H1 (cell line): ENCODE measurements around the gene RNF149. TPM values are rescaled to one million over a fixed set of nuclear protein-coding genes. Genes with fewer than 3 reads are reported as not detected.

Experiments
- CTCF ChIA-PET: fragments of 300-600 bp; sonication (Branson Sonifier 250); formaldehyde crosslinking; loops from one replicate; lab custom pipeline; 2021; ENCODE audit not compliant: partially characterized antibody; lab: Charles Lee
- POLR2A ChIA-PET: fragments of 300-600 bp; sonication (Branson Sonifier 250); formaldehyde crosslinking; loops from one replicate; lab custom pipeline; 2021; ENCODE audit warnings: inconsistent platforms; ENCODE audit not compliant: partially characterized antibody; lab: Charles Lee
- DNase-seq, 2 experiments: peaks; one replicate each; pipeline versions ENCODE4 v3.0.0 to v3.0.0-alpha.2; 2010 to 2022; ENCODE audit warnings: low spot score in 2 of 2, low read depth in 1 of 2, mixed read lengths in 1 of 2
- FAIRE-seq: peaks from 2 replicates; lab custom pipeline; 2011; peaks lifted over from hg19 to GRCh38; lab: Jason Lieb, UNC
- H2AFZ ChIP-seq: 2 replicates; pipeline ENCODE4 v1.8.1; 2012; ENCODE audit warnings: low read length, inconsistent platforms
- H2AK5ac ChIP-seq: 2 replicates; pipeline ENCODE4 v1.6.1; 2013; ENCODE audit warnings: low read depth, low read length
- H2BK120ac ChIP-seq: replicated peaks from 2 replicates; pipeline ENCODE3; 2013; ENCODE audit warnings: low read depth, low read length, inconsistent platforms
- H2BK12ac ChIP-seq: 2 replicates; pipeline ENCODE4 v1.6.1; 2013; ENCODE audit warnings: low read depth, low read length
- H2BK15ac ChIP-seq: 2 replicates; pipeline ENCODE4 v1.6.1; 2013; ENCODE audit warnings: low read length
- H2BK20ac ChIP-seq: 2 replicates; pipeline ENCODE4 v1.6.1; 2013; ENCODE audit warnings: low read length
- H2BK5ac ChIP-seq: 2 replicates; pipeline ENCODE4 v1.6.1; 2013; ENCODE audit warnings: low read depth, low read length
- H3K14ac ChIP-seq: 2 replicates; pipeline ENCODE4 v1.6.1; 2013; ENCODE audit warnings: inconsistent platforms; ENCODE audit not compliant: insufficient read length
- H3K18ac ChIP-seq: 2 replicates; pipeline ENCODE4 v1.6.1; 2013; ENCODE audit warnings: low read length; ENCODE audit errors: extremely low read depth
- H3K23ac ChIP-seq: 2 replicates; pipeline ENCODE4 v1.6.1; 2013; ENCODE audit warnings: inconsistent platforms; ENCODE audit not compliant: insufficient read length
- H3K23me2 ChIP-seq: 2 replicates; pipeline ENCODE4 v1.6.1; 2013; ENCODE audit warnings: low read depth, low read length
- H3K27ac ChIP-seq: 2 replicates; pipeline ENCODE4 v1.6.1; 2011; ENCODE audit warnings: low read depth, low read length, inconsistent platforms
- H3K27me3 ChIP-seq, 4 experiments: replicated peaks in 1 of 4; 1 replicate in 1 of 4; 2 replicates in 3 of 4; pipeline versions ENCODE4 v1.6.1 to v1.8.1; 2011 to 2013; ENCODE audit warnings: low read length in 3 of 4, mild to moderate bottlenecking in 3 of 4, inconsistent platforms in 2 of 4, mixed read lengths in 2 of 4, moderate library complexity in 1 of 4; ENCODE audit not compliant: control insufficient read depth in 3 of 4, insufficient read depth in 3 of 4; ENCODE audit errors: extremely low read depth in 1 of 4
- H3K36me3 ChIP-seq, 4 experiments: 2 replicates each; pipeline versions ENCODE4 v1.6.1 to v1.8.1; 2011 to 2013; ENCODE audit warnings: mild to moderate bottlenecking in 4 of 4, low read length in 3 of 4, moderate library complexity in 2 of 4, control low read depth in 1 of 4, inconsistent platforms in 1 of 4; ENCODE audit not compliant: insufficient read depth in 4 of 4, control insufficient read depth in 2 of 4
- H3K4ac ChIP-seq: replicated peaks from 2 replicates; pipeline ENCODE3; 2013; ENCODE audit warnings: low read length, low read depth, mixed read lengths, inconsistent platforms; ENCODE audit not compliant: insufficient read length
- H3K4me1 ChIP-seq, 4 experiments: replicated peaks in 1 of 4; 1 replicate in 1 of 4; 2 replicates in 3 of 4; pipeline versions ENCODE4 v1.6.1 to v1.8.1; 2011 to 2013; ENCODE audit warnings: low read length in 3 of 4, inconsistent platforms in 2 of 4, mixed read lengths in 1 of 4; ENCODE audit not compliant: insufficient read depth in 4 of 4, control insufficient read depth in 3 of 4
- H3K4me2 ChIP-seq, 2 experiments: 2 replicates each; pipeline versions ENCODE4 v1.6.1 to v1.8.1; 2011 to 2013; ENCODE audit warnings: low read depth in 2 of 2, low read length in 2 of 2, control low read depth in 1 of 2, inconsistent platforms in 1 of 2, mild to moderate bottlenecking in 1 of 2; ENCODE audit not compliant: insufficient read depth in 1 of 2
- H3K4me3 ChIP-seq, 4 experiments: fragments of 200-600, 300-600 bp in 1 of 4; sonication (generic), shearing (Covaris generic), sonication (Bioruptor Twin) in 1 of 4; 2 replicates each; pipeline versions ENCODE4 v1.5.1 to v1.8.1; 2011 to 2016; ENCODE audit warnings: low read length in 4 of 4, low read depth in 3 of 4, control low read depth in 2 of 4, inconsistent platforms in 2 of 4, mild to moderate bottlenecking in 2 of 4, mixed read lengths in 1 of 4, moderate library complexity in 1 of 4; ENCODE audit not compliant: insufficient read depth in 2 of 4; ENCODE audit errors: extremely low read depth in 1 of 4
- H3K56ac ChIP-seq: replicated peaks from 2 replicates; pipeline ENCODE3; 2013; ENCODE audit warnings: low read depth, mild to moderate bottlenecking, mixed read lengths, low read length, inconsistent platforms; ENCODE audit not compliant: insufficient read length
- H3K79me1 ChIP-seq: 2 replicates; pipeline ENCODE4 v1.6.1; 2013; ENCODE audit warnings: low read depth, low read length, control low read depth
- H3K79me2 ChIP-seq, 2 experiments: 2 replicates each; pipeline versions ENCODE4 v1.6.1 to v1.8.1; 2012 to 2013; ENCODE audit warnings: low read length in 2 of 2, mild to moderate bottlenecking in 2 of 2, inconsistent platforms in 1 of 2; ENCODE audit not compliant: insufficient read depth in 2 of 2, control insufficient read depth in 1 of 2
- H3K9ac ChIP-seq, 4 experiments: replicated peaks in 1 of 4; 1 replicate in 1 of 4; 2 replicates in 3 of 4; pipeline versions ENCODE4 v1.6.1 to v1.8.1; 2011 to 2013; ENCODE audit warnings: low read depth in 3 of 4, low read length in 3 of 4, control low read depth in 2 of 4, mild to moderate bottlenecking in 2 of 4, moderate library complexity in 2 of 4, inconsistent platforms in 1 of 4; ENCODE audit errors: extremely low read depth in 1 of 4
- H3K9me3 ChIP-seq, 2 experiments: 2 replicates each; pipeline versions ENCODE4 v1.6.1 to v1.8.1; 2012 to 2013; ENCODE audit warnings: mild to moderate bottlenecking in 2 of 2, moderate library complexity in 2 of 2, control low read depth in 1 of 2, inconsistent platforms in 1 of 2, low read depth in 1 of 2, low read length in 1 of 2, mixed read lengths in 1 of 2; ENCODE audit not compliant: insufficient read depth in 2 of 2
- H4K20me1 ChIP-seq, 2 experiments: replicated peaks in 1 of 2; 2 replicates each; pipeline versions ENCODE3 to v1.8.1; 2011 to 2013; ENCODE audit warnings: inconsistent platforms in 2 of 2, low read length in 2 of 2, mild to moderate bottlenecking in 1 of 2; ENCODE audit not compliant: insufficient read depth in 2 of 2, control insufficient read depth in 1 of 2
- H4K5ac ChIP-seq: 2 replicates; pipeline ENCODE4 v1.6.1; 2013; ENCODE audit warnings: low read length, low read depth, mixed read lengths, inconsistent platforms; ENCODE audit not compliant: insufficient read length
- H4K8ac ChIP-seq: 2 replicates; pipeline ENCODE4 v1.8.0; 2013; ENCODE audit warnings: mild to moderate bottlenecking, moderate library complexity, low read length, inconsistent platforms; ENCODE audit not compliant: insufficient read depth; ENCODE audit errors: extremely low read depth
- H4K91ac ChIP-seq: replicated peaks from 2 replicates; pipeline ENCODE3; 2013; ENCODE audit warnings: low read length, mixed read lengths, inconsistent platforms; ENCODE audit not compliant: insufficient read length
- CBX8 ChIP-seq: fragments of 300-800, 300-1000 bp; sonication (generic); IDR thresholded peaks from 2 replicates; pipeline ENCODE4 v1.7.1; 2016; ENCODE audit warnings: low read depth, low read length, borderline replicate concordance
- CEBPB ChIP-seq: IDR thresholded peaks from 2 replicates; pipeline ENCODE4 v1.6.1; 2012; ENCODE audit warnings: low read depth, low read length
- CHD1 ChIP-seq: IDR thresholded peaks from 2 replicates; pipeline ENCODE4 v1.6.1; 2012; ENCODE audit warnings: low read depth, low read length, improper control_type of control experiment
- CREB1 ChIP-seq: IDR thresholded peaks from 2 replicates; pipeline ENCODE4 v1.6.1; 2012; ENCODE audit warnings: inconsistent platforms
- FOSL1 ChIP-seq: IDR thresholded peaks from 2 replicates; pipeline ENCODE4 v1.6.1; 2011; ENCODE audit warnings: mild to moderate bottlenecking, low read depth, low read length, moderate library complexity; ENCODE audit not compliant: insufficient read depth
- HDAC2 ChIP-seq, 2 experiments: fragments of 300-600 bp in 1 of 2; sonication (generic) in 1 of 2; IDR thresholded peaks; 2 replicates each; pipeline ENCODE4 v1.6.1; 2011 to 2012; ENCODE audit warnings: low read depth in 2 of 2, low read length in 2 of 2, mild to moderate bottlenecking in 2 of 2, moderate library complexity in 2 of 2, borderline replicate concordance in 1 of 2, inconsistent platforms in 1 of 2
- SAP30 ChIP-seq: fragments of 300-600 bp; sonication (generic); IDR thresholded peaks from 2 replicates; pipeline ENCODE4 v1.7.1; 2012; ENCODE audit warnings: low read length, moderate library complexity, mild to moderate bottlenecking, inconsistent platforms; ENCODE audit not compliant: insufficient read depth, insufficient replicate concordance
- SP1 ChIP-seq: IDR thresholded peaks from 2 replicates; pipeline ENCODE4 v1.6.1; 2011; ENCODE audit warnings: low read depth, low read length
- TAF1 ChIP-seq: IDR thresholded peaks from 2 replicates; pipeline ENCODE4 v1.6.1; 2011; ENCODE audit warnings: mild to moderate bottlenecking, low read depth, low read length
- YY1 ChIP-seq: IDR thresholded peaks from 2 replicates; pipeline ENCODE4 v1.6.1; 2011; ENCODE audit warnings: low read depth, mild to moderate bottlenecking, low read length
- WGBS, 2 experiments: shearing (Covaris generic) in 1 of 2; methylation state at CpG; one replicate each; pipeline versions ENCODE4 v1.1.6 to v1.1.7; 2013 to 2015; ENCODE audit warnings: low lambda C conversion rate in 2 of 2, mixed read lengths in 2 of 2, inconsistent platforms in 1 of 2, low coverage in 1 of 2, missing lambda C conversion rate in 1 of 2; ENCODE audit not compliant: insufficient replicate concordance in 2 of 2, insufficient coverage in 1 of 2, insufficient read length in 1 of 2; ENCODE audit errors: extremely low coverage in 1 of 2, missing lambda C conversion rate in 1 of 2; 5-methylcytosine and 5-hydroxymethylcytosine counted together
- polyA plus RNA-seq, 7 experiments: library from polyadenylated mRNA; depleted of rRNA in 3 of 7; stranded (reverse) in 5 of 7; unstranded in 2 of 7; fragments of >200 nt in 5 of 7; fragments of 200-250 nt in 2 of 7; gene quantifications; 1 replicate in 5 of 7; 2 replicates in 1 of 7; 4 replicates in 1 of 7; pipeline versions ENCODE4 v1.2.1 to v1.2.3, GENCODE V29; 2011 to 2013; ENCODE audit warnings: missing spikeins in 2 of 7, mixed read lengths in 2 of 7
- total RNA-seq: library from RNA; stranded (reverse); fragmentation: NEBNext Ultra II Directional; extraction: Animal tissue kit (Norgen Biotek cat#: 25700); gene quantifications from 2 replicates; pipeline ENCODE4 v1.2.1, GENCODE V29; 2021
- TF ChIP-seq, protein P1 (sequence below): IDR thresholded peaks from 2 replicates; pipeline ENCODE4 v1.6.1; 2012; ENCODE audit warnings: low read length, inconsistent platforms

Gene RNF149
- total and polyA plus RNA-seq, 2 of the 8 experiments (the other 6 are each of a cell fraction or from before 2014, with no cell fraction given): 16.6 to 28.2 TPM

DNA sequence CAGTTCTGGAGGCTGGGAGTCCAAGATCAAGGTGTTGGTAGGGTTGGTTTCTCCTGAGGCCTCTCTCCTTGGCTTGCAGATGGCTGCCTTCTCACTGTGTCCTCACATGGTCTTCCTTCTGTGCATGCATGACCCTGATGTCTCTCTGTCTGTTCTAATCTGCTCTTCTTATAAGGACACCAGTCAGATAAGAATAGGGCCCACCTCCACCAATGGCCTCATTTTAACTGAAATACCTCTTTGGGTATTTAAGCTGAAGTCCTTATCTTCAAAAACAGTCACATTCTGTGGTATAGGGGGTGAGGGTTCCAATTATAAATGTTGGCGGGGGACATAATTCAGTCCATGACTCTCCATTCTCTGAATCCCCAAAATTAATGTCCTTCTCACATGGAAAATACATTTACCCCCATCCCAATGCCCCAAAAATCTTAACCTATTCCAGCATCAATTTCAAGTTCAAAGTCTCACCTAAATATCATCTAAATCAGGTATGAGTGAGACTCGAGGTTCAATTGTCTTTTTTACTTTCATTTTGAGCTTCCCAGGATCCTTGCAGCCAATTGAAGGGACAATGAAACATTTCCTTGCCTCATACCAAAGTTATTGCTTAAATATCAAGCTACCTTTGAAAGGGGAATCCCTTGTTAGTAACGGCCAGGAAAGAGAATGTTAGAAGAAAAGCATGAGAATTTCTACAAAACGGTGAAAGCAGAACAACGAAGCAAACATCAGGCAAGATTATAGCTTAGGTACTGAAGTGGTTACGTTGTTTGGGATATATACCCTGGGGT is 76.4 kb downstream of the RNF149 start:
- Histone ChIP-seq H4K5ac (no peak overlapping the region), H3K9ac (no peak overlapping the region), H3K4me1 (no peaks in the 10 kb centered on the region), H3K27me3 (no peaks in the 10 kb centered on the region), H2BK12ac (no peak overlapping the region), H2BK120ac (no peak overlapping the region), H3K4me3 (no peak overlapping the region), H2BK20ac (no peak overlapping the region), H3K27ac (no peak overlapping the region), H2BK15ac (no peak overlapping the region), H3K79me1 (no peaks in the 10 kb centered on the region), H2AFZ (no peak overlapping the region), H3K23me2 (no peaks in the 10 kb centered on the region), H3K14ac (no peak overlapping the region), H3K18ac (no peak overlapping the region), H4K8ac (no peak overlapping the region), H3K4ac (no peak overlapping the region), H3K4me2 (no peak overlapping the region), H2AK5ac (no peak overlapping the region), H3K9me3 (0 out of 4 replicates have a peak, but pooled peaks cover 0 to 3% of the 10 kb centered on the region in 2 experiments), H3K56ac (no peak overlapping the region), H4K91ac (no peak overlapping the region), H3K23ac (no peak overlapping the region), H2BK5ac (no peak overlapping the region), H3K36me3 (no peaks in the 10 kb centered on the region), H3K79me2 (no peaks in the 10 kb centered on the region), H4K20me1 (no peaks in the 10 kb centered on the region)
- ChIA-PET POLR2A (interaction anchor here (0.9 to 1.4 kb wide), 2 partner anchors 16 to 19 kb away, joined by 3 read pairs; no protein-coding TSS in a partner anchor), CTCF (interaction anchor here (0.6 to 3.7 kb wide), 6 partner anchors 8 to 219 kb away, joined by 3 to 16 read pairs (median 4); no protein-coding TSS in a partner anchor)
- FAIRE-seq (no peak), DNase-seq (no peak)
- 88% methylated on average over 6 of the region's 6 CpGs; no CpG with 5 or more reads in 1 of the 2 experiments for WGBS, 2 experiments
- no peak for TF ChIP-seq SAP30
- no peak for TF ChIP-seq SP1
- no peak for TF ChIP-seq CHD1
- TF ChIP-seq CREB1: no peak
- TF ChIP-seq CBX8: no peak
- TF ChIP-seq CEBPB: no peak
- TF ChIP-seq FOSL1: no peak
- TF ChIP-seq, protein P1, sequence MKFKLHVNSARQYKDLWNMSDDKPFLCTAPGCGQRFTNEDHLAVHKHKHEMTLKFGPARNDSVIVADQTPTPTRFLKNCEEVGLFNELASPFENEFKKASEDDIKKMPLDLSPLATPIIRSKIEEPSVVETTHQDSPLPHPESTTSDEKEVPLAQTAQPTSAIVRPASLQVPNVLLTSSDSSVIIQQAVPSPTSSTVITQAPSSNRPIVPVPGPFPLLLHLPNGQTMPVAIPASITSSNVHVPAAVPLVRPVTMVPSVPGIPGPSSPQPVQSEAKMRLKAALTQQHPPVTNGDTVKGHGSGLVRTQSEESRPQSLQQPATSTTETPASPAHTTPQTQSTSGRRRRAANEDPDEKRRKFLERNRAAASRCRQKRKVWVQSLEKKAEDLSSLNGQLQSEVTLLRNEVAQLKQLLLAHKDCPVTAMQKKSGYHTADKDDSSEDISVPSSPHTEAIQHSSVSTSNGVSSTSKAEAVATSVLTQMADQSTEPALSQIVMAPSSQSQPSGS: no peak
- TF ChIP-seq HDAC2 (IDR thresholded peaks at IDR 0.05; ENCODE audit: borderline replicate concordance in 1 of 2, low read depth in 2 of 2, low read length in 2 of 2): no peak
- no peak for TF ChIP-seq TAF1
- TF ChIP-seq YY1: no peak
